ENCODE measurements around the gene RBFOX2.
"Not testable (repeated sequence)": the region's sequence is repeated elsewhere in the genome, so short reads cannot be mapped to it uniquely, and the experiment has no call there.

The RBFOX2 gene

DNA sequence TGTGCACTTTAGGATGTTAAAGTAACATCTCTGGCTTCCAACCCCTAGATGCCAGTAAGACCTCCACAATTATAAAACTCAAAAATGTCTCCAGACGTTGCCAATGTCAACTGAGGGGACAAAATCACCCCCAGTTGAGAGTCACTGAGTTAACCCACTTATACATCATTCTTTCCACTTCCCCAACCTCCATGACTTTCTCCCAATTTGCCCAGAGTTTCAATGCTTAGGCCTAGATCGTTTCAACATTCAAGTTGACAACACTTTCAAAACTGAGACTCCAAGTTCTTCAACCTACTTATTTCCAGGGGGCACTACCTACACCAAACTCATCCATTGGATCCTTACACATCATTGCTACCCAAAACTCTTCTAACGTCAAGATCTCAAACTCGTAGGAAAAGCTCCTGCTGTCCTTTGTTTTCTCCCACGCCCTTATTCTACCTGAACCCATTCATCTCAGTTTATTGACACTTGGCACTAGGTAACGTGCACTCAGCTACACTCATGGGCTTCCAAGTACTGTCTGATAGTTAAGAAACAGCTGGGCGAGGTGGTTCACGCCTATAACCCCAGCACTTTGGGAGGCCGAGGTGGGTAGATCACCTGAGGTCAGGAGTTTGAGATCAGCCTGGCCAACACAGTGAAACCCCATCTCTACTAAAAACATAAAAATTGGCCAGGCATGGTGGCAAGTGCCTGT, 24.5 kb downstream of the RBFOX2 start:
- no peak for DNase-seq

DNA sequence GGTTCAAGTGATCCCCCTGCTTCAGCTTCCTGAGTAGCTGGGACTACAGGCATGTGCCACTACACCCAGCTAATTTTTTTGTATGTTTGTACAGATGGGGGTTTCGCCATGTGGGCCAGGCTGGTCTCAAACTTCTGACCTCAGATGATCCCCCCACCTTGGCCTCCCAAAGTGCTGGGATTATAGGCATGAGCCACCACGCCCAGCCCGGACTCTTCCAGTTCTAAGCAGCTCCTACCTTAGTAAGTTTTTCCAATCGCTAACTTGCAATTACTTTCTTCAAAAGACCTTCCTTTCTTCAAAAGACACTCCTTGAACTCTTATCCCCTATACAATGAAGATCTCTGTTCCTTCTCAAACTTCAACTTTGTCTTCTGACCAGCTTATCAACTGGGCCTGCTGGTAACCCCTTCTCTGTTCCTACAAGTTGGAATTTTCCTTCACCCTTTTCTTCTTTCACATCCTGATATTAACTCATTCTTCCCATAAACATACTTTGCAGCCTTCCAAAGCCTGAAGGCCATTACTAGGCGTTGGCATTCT, 25.8 kb downstream of the RBFOX2 start:
- no peak for DNase-seq

DNA sequence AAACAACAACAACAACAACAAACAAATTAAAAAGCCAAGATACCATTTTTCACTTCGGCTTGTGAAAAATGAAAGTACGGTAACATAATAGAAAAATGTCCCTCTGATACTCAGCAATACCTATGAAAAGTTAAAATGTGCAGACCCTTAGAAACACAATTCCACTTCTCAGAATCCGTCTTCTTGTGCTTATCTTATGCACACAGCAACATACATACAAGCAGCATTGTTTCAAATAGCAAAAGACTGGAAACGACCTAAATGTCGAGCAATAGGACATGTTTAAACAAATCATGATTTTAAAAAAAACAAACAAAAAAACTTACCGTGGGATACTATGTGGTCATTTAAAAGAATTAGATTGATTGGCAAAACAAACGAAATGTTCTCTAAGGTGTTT, 26.5 kb downstream of the RBFOX2 start:
- DNase-seq: no peak

DNA sequence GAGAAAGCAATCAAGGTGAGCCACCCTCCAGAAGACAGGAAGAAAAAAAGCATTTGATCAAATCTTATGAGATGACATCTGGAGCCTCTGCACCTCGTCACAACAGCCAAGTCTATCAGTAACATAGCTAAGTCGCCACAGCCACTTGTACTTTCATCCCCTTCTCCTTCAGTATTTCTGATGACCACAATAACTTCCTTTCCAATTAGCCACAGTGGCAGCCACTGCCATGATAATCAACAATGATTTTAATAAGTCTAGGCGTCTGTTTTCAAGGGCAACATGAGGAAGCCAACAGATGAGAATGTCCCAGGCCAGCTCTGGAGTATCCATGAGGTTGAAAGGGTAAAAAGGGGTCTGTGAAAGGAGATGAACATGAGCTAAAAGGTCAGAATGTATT, 29.9 kb downstream of the RBFOX2 start:
- DNase-seq: no peak

DNA sequence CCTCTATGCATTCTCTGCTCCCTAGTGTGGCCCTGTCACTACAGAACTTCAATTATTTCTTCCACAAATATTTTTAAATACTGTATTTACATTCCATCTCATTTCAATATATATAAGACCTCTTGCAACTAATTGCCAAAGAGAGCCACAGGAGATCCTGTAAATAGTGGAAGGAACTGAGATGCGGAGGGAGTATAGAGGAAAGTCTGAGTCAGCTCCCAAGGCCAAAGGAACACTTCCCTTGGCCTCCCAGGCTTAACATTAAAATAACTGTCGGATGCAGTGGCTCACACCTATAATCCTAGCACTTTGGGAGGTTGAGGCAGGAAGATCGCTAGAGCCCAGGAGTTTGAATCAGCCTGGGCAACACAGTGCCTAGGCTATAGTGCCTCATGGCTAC, 31.2 kb downstream of the RBFOX2 start:
- DNase-seq: no peak

DNA sequence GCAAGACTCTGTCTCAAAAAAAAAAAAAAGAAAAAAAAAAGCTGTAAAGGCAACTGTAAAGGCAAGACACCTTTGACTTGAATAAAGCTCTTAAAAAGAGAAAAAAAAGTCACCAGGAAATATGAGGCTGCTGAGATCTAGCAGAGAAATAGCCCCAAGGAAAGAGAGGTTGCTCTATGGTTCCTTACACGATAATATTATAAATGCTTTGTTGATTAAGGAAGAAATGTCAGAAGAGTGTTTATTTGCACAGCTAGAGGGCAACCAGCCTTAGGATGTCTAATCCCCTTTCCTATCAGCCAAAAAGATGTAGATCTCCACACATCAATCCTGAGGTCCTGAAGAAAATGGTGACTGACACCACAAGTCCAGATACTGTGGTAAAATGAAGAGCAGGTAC, 32.0 kb downstream of the RBFOX2 start:
- DNase-seq: no peak

DNA sequence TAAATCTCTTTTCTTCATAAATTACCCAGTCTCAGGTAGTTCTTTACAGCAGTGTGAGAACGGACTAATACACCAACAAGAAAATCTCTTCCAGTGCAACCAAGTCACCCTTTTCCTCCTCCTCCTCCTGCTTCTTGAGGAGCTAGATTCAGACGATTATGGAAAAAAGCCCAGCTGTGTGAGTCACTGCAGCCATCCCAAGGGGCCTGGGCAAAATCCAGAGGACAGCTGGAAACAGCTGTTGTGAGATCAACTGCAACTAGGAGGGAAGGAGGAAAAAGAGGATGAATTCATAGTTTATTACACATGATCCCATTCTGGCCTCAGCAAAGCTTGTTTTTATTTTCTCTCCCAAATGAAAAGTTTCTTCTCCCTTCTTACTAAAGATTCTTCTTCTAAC, 32.9 kb downstream of the RBFOX2 start:
- no peak for DNase-seq

DNA sequence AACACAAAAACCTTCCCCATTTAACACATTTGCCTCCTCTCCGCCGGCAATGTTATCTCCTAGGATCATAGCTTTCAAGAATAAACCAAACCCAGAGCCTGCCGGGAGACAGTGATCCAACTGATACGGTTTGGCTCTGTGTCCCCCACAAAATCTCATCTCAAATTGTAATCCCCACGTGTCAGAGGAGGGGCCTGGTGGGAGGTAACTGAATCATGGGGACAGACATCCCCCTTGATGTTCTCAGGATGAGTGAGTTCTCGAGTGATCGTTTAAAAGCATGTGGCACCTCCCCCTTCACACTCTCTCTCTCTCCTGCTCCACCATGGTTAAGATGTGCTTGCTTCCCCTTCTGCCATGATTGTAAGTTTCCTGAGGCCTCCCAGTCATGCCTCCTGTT, 33.3 kb downstream of the RBFOX2 start:
- DNase-seq: no peak

DNA sequence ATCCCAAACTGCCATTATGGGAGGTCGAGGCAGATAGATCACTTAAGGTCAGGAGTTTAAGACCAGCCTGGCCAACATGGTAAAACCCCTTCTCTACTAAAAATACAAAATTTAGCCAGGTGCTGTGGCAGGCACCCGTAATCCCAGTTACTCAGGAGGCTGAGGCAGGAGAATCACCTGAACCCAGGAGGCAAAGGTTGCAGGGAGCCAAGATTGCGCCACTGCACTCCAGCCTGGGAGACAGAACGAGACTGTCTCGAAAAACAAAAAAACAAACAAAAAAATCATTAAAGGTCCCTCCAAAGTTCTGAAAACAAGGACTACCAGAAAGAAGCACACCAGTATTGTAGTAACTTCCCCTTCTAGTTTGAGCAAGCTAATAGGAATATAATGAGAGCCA, 34.9 kb downstream of the RBFOX2 start:
- not testable (repeated sequence) for DNase-seq

DNA sequence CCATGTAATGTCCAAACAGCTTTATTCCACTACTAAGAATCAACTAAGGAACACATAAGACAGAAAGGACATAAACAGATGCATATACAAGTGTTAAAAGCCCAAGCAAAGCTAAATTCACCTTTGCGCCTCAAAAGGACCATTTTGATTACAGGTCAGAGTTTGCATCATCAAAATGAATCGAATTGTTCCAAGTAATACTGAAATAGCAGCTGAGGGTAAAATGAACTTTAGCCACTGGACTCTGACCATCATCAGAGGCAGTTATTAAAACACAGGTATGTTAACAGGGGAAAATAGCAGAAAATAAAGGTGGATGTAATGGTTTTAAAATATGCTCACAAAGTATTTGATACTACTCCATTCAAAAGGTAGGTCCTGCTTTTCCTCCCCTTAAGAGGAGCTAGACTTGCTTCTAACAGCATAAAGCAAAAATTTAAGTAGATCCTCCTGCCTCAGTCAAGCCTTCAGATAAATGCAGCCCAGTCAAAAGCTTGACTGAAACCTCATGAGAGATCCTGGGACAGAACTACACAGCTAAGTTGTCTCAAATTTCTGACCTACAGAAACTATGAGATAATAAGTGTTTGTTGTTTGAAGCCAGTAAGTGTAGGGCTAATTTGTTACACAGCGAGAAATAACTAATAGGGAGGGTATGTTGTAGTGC, 35.4 kb downstream of the RBFOX2 start:
- DNase-seq: no peak

DNA sequence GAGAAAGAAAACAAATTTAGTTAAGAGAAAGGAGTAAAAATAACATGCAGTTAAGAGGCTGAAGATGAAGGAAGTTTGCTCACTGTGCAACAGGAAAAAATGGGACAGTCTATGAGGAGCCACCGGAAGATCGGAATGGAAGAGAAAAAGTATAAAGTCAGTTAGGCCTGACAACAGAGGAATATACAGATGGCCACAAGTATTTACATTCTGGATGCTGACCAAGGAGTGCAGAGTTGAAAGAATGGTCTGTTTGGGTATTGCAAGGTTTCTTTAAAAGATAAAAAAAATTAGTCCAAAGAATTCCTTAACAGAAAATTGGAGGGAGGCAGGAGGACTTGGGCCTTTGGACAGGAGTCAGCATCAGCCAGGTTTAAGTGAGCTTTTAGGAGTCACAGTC, 37.5 kb downstream of the RBFOX2 start:
- no peak for DNase-seq

DNA sequence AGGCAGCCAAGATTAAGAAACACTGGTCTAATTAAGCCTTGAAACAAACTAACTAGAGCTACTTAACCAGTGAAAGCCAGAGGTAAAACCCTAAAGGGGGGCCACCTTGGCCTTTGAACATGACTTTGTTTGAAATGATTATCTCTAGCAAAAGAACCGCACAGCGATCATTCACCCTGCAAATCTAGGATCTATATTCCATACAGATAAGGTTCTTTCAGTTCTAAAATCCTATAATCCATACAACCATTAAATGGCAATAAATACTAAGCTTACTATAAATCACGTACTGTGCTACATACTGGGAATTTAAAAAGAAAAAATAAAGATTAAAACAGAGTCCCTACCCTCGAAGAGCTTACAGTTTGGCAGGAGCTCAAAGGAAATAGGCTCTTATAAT, 40.6 kb downstream of the RBFOX2 start:
- no peak for DNase-seq

DNA sequence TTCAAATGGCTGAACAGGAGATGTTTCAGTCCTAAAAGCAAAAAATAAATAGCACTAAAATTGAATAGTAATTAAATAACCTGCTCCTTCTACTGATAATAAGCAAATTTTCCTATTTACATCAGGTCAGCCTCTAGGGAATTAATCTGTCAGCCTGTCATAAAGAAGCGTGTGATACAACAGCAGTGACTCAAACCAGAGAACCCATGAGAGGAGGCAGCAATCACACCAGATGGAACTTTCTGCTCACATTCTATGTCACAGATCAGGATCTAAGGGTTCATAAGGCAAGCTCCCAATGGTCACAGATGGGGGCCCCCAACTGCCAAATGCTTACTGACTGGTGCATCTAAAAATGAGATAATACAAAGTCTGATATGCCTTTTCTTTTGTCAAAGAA, 41.1 kb downstream of the RBFOX2 start:
- DNase-seq: no peak

DNA sequence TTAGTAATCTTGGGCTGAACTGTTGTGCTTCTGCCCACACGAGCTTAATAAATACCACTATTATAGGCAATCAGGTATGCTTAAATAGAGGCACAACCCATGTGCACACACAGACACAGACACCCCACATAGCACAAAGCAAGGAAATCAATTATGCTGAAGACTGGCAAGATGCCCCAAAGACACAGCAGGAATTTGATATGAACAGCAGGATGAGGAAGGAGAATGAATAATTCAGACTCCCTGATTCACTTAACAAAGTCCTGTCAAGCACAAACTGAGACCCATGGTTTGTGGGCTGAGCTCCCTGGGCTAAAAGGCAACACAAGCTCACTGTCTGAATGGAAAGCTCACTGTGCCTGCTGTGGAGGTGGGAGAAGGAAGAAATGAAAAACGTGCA, 42.5 kb downstream of the RBFOX2 start:
- DNase-seq: no peak

DNA sequence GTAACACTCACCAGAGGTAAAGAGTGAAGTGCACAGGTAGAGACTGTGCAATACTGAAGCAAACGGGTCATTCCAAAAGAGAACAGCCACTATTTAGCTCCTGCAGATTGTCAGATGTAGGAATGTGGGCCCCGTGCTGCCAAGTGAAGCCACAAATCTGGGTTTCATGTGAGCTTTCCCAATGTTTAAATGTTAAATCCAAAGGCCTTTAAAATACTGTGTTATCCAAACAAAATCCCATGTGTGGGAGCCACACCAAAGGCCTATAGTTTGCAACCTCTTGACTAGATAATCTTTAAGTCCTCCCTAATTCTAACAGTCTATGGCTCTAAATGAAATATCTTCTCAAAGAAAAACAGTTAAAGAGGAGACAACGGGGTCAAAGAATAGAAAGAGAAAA, 43.3 kb downstream of the RBFOX2 start:
- no peak for DNase-seq

DNA sequence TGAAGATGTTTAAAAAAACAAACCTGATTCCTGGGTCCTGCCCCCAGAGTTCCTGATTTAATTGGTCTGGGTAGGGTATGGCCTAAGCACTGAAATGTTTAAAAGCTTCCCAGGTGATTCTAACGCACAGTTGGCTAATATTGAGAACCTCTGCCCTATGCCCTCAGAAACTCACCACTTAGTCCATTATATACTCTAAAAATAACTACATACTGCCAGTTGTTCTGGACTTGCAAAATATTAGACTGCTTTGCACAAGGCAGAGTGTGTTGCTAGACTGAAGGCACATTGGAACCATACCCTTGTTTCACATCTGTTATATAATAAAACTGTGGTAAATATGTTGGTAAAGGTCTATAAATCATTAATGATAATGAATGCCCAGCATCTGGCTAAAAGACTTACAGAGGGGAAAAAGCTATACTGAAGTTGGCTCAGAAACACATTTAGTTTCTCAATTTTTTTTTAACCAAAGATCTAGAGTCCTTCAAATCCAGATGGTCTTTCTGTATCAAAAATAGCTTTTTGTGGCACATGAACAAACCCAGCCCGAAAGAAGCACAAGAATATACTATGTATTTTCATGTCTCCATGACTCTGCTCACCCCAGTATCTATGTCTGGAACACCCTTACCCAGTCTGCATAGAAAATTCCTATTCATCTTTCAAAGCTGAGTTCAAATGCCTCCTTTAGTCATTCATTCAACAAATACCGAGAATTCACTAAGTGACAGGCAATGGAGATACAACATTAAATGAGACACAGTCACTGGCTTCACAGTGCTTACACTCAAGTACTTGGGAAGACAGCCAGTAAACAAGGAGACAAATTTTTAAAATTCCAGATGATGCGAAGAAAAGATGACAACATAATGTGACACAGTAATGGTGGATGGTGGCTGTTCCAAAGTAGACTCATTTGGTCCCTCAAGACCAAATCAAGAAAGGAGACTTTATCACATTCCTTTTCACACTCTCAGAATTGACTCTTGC, 44.1 kb downstream of the RBFOX2 start:
- DNase-seq: no peak

DNA sequence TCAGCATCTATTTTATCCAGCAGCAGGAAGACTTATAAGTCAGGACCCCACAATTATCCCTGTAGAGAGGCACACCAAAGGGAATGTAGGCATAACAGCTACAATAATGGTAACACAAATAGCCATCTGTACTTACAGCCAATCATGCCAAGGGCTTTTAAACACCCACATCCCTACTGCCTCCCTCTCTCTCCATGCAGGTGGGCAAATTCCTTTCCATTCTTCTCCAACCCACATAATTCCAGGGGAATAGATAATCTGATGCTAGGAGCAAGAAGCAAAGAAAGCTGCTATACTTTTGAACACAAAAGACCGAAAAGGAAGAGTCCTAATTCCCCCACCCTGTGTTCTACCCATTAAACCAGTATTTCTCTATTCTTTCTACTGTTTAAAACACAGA, 46.7 kb downstream of the RBFOX2 start:
- DNase-seq: no peak

DNA sequence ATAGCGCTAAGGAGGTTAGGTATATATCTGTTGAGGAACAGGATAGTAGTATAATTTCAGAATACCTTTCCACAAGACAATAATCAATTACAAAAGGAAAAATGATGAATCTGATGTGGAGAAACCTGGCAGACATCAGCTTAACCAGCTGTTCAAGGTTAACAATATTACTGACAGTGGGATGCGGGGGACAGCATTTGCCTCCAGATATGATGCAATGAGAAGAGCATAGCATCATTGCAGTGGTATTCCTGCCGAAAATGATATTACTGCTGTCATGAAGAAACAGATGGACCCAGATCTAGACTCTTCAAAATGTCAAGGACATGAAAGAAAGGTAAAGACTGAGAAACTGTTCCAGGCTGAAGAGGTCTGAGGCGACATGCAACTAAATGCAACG, 49.7 kb downstream of the RBFOX2 start:
- no peak for DNase-seq

DNA sequence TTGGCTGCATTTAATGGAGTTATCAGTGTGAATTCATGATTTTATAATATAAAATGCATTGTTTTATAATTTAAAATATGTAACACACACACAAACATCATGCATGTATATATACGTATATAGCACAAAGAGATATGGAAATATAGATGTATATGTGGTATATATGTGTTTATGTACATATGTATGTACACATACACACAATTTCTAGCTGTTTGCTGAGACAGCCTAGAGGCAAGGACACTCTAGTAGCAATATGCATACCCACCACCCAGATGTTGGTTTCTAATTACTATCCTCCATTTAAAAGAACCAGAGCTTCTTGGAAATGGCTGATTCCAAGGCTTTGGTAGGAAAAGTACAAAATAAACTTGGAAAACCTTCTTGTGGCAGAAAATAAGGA, 50.4 kb downstream of the RBFOX2 start:
- no peak for DNase-seq

DNA sequence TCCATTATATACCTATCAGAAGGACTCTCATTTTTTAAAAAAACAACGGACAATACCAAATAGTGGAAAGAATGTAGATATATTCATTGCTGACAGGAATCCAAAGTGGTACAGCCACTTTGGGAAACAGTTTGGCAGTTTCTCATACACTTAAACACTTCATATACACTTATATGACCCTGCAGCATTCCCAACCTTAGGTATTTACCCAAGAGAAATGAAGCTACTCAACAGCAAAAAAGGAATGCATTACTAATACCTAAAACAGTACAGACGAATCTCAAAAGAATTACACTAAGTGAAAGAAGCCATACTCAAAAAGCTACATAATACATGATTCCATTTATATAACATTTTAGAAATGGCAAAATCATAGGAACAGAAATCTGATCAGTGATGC, 51.5 kb downstream of the RBFOX2 start:
- no peak for DNase-seq

DNA sequence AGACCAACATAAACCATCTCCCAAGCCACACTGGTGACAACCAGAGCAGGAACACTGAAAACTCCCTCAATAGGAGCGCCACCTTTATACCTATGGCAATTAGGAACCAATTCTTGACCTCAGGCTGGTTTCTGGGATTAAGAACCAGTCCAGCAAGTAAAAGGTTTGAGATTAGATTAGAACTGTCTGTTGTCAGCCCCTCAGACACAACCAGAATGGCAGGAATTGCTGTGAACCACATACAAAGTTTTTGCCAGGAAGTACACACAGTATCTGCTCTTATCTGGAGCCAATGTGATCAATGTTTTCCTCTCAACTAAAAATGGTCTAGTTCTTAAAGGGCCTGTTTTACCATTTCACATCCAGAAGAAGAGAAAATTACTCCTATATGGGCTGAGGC, 55.2 kb downstream of the RBFOX2 start:
- DNase-seq: no peak

DNA sequence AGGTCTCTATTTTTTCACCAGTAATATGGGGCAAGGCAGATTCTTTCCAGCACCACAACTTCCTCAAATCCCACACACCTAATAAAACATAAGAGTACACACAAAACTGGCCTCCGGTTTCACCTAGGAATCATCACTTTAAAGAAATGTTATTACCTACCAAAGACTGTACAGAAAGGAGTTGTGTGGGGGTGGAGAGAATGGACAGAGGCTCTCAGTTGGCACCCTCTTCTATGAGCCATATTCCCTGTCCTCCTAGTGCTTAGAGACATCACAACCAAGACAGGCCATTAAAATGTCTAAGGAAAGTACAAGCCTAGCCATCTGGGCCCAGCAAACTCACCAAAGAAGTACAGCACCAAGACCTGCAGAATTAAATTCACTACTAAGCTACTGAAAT, 56.1 kb downstream of the RBFOX2 start:
- no peak for DNase-seq

DNA sequence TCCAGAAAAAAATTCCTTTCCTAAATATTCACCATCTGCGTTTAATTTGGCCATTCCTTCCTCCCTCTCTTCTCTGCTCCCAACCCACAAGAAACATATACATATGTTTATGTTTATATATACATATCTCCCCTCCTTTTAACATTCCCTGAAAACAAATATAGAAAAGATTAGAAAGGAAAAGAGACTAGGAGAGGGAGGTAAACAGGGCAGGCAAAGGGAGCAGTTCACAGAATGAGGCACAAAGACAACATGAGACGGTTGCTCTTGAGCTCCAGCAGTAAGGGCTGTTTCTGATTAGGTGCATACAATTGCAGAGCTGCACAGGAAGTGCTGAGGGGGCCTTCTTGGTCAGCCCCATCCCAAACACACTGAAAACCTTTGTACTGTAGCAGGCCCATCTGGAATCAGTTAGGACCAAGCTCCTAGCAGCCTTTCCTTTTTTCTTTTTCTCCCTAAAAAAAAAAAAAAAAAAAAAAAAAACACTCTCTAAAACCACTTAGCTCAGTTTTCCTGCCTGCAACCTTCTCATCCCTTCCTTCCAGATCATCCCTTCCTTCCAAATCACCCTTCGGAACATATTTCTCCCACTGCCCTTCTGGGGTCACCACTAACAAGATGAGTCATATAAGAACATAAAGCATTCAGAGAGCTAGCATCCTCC, 57.0 kb downstream of the RBFOX2 start:
- no peak for DNase-seq

Data from NCI-H187 treated with DMSO at 0.1 percent for 48 hours (cell line).